ENCODE results near the gene TMEM218.

TMEM218 gene

DNA sequence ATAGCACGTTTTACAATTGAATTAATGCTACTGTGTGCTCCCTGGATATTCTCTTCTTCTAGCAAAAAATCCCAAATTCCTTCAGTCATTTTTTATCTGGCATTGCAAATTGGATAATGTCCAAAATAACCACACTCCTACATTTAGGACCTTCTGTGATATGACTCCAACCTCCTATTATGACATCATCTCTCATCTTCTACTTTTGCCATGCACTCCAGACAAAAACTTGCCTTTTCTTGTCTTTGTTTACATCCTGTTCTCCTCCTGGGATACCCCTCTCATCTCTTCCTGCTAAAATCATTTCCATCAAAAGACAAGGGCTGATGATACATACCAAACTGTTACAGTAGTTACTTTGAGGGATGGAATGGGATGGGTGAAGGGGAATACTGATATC is 20.6 kb upstream of the TMEM218 start:
- Histone ChIP-seq H3K27me3 (ENCODE audit: control insufficient read depth, insufficient read depth, low read length, poor library complexity, severe bottlenecking) (no peaks in the 10 kb centered on the region), H3K4me1 (ENCODE audit: control insufficient read depth, insufficient read depth, low read length) (peaks cover 9% of the 10 kb centered on the region), H3K9me3 (ENCODE audit: control insufficient read depth, low read length) (no peaks in the 10 kb centered on the region), H3K4me3 (ENCODE audit: insufficient read depth, low read depth, low read length) (no peak overlapping the region), H3K36me3 (ENCODE audit: control insufficient read depth, insufficient read depth, low read length) (no peaks in the 10 kb centered on the region), H3K27ac (ENCODE audit: insufficient read depth, low read depth, low read length, poor library complexity, severe bottlenecking) (no peak overlapping the region)
- WGBS, 2 experiments, result 91 to 95% methylated on average over 1 of the region's 1 CpG

DNA sequence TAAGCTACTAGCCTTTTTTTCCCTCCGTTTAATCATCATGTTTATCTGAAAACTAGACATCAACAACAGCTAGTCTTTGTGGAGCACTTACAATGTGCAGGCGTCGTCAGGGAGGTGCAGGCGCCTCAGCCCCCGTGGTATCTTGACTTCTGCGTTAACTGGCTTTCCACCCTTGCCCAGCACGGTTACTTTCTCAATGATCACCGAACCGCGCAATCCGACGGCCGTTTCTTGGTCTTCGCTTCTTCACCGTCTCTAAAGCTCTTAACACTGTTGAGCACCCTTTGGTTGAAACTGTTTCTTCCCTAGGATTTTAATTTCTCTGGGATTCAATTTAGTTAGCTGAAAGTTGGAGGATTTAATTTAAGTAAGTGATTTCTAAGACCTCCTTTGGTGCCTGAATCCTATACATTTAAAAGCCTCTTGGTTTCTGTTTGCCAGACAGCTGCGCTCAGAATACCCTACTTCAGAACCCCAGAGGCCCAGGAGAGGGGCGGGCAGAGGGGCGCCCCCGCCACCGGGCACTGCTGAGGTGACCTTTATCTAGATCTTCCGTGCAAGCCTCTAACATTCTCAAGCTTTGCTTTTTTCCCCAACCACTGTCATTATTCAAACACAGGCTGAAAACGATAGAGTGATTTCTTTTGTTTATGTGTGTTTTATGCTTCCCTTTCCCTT is 18.0 kb upstream of the TMEM218 start:
- no peaks in the 10 kb centered on the region for H3K36me3 ChIP-seq (ENCODE audit: control insufficient read depth, insufficient read depth, low read length)
- H3K27me3 ChIP-seq (ENCODE audit: control insufficient read depth, insufficient read depth, low read length, poor library complexity, severe bottlenecking), result no peaks in the 10 kb centered on the region
- H3K4me1 ChIP-seq (ENCODE audit: control insufficient read depth, insufficient read depth, low read length), result peaks cover 9% of the 10 kb centered on the region
- 86 to 89% methylated on average over 21 to 22 of the region's 22 CpGs for WGBS, 2 experiments
- H3K27ac ChIP-seq (ENCODE audit: insufficient read depth, low read depth, low read length, poor library complexity, severe bottlenecking), result peak overlapping the region; percentile 58
- H3K4me3 ChIP-seq (ENCODE audit: insufficient read depth, low read depth, low read length), result no peak overlapping the region
- no peaks in the 10 kb centered on the region for H3K9me3 ChIP-seq (ENCODE audit: control insufficient read depth, low read length)

GRCh38 chr11:125128450-125128849 is 17.0 kb upstream of the TMEM218 start:
- peaks cover 9% of the 10 kb centered on the region for H3K4me1 ChIP-seq (ENCODE audit: control insufficient read depth, insufficient read depth, low read length)
- H3K36me3 ChIP-seq (ENCODE audit: control insufficient read depth, insufficient read depth, low read length), result no peaks in the 10 kb centered on the region
- no peaks in the 10 kb centered on the region for H3K27me3 ChIP-seq (ENCODE audit: control insufficient read depth, insufficient read depth, low read length, poor library complexity, severe bottlenecking)
- WGBS, 2 experiments, result 92 to 96% methylated on average over 4 of the region's 4 CpGs
- no peak overlapping the region for H3K4me3 ChIP-seq (ENCODE audit: insufficient read depth, low read depth, low read length)
- no peak overlapping the region for H3K27ac ChIP-seq (ENCODE audit: insufficient read depth, low read depth, low read length, poor library complexity, severe bottlenecking)
- no peaks in the 10 kb centered on the region for H3K9me3 ChIP-seq (ENCODE audit: control insufficient read depth, low read length)

- 87 to 92% methylated on average over 4 of the region's 4 CpGs for WGBS, 2 experiments
- Histone ChIP-seq H3K4me3 (ENCODE audit: insufficient read depth, low read depth, low read length) (no peak overlapping the region), H3K27me3 (ENCODE audit: control insufficient read depth, insufficient read depth, low read length, poor library complexity, severe bottlenecking) (no peaks in the 10 kb centered on the region), H3K9me3 (ENCODE audit: control insufficient read depth, low read length) (no peaks in the 10 kb centered on the region), H3K36me3 (ENCODE audit: control insufficient read depth, insufficient read depth, low read length) (no peaks in the 10 kb centered on the region), H3K27ac (ENCODE audit: insufficient read depth, low read depth, low read length, poor library complexity, severe bottlenecking) (no peak overlapping the region), H3K4me1 (ENCODE audit: control insufficient read depth, insufficient read depth, low read length) (peaks cover 4% of the 10 kb centered on the region)
These were observed 13.2 kb upstream of the TMEM218 start for GRCh38 chr11:125124618-125124992.

DNA sequence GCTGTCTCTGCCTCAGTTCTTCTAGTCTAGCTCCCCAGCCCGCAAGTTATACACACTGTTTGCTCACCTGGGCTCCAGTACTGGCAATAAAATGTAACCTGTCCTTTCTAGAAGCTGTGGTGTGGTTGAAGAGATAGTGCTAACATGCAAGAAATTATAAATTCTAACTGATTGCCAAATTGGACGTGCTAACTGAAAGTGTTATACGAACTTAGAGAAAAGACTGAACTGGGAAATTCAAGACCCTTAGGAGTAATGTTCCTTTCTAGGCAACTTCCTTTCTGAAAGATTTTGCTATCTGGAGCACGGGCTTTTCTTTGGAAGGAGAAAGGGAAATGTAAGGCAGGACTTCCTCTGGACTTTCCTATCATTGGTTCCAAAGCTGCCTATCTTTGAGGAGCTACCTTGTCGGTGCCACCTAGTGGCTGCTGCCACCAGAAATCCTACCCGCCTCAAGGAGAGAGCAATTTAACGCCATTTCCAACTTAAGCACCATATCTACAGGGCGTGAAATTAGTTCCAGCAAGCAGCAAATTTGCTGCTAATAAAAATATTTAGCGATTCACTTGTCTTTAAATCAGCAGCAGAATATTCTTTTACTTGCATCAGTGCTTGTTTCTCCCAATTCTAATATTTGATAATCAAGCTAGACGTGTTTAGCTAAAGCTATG is 12.7 kb upstream of the TMEM218 start:
- Histone ChIP-seq H3K27me3 (ENCODE audit: control insufficient read depth, insufficient read depth, low read length, poor library complexity, severe bottlenecking) (no peaks in the 10 kb centered on the region), H3K27ac (ENCODE audit: insufficient read depth, low read depth, low read length, poor library complexity, severe bottlenecking) (no peak overlapping the region), H3K9me3 (ENCODE audit: control insufficient read depth, low read length) (no peaks in the 10 kb centered on the region), H3K36me3 (ENCODE audit: control insufficient read depth, insufficient read depth, low read length) (no peaks in the 10 kb centered on the region), H3K4me1 (ENCODE audit: control insufficient read depth, insufficient read depth, low read length) (no peaks in the 10 kb centered on the region), H3K4me3 (ENCODE audit: insufficient read depth, low read depth, low read length) (no peak overlapping the region)
- WGBS, 2 experiments, result 77 to 79% methylated on average over 10 of the region's 10 CpGs

DNA sequence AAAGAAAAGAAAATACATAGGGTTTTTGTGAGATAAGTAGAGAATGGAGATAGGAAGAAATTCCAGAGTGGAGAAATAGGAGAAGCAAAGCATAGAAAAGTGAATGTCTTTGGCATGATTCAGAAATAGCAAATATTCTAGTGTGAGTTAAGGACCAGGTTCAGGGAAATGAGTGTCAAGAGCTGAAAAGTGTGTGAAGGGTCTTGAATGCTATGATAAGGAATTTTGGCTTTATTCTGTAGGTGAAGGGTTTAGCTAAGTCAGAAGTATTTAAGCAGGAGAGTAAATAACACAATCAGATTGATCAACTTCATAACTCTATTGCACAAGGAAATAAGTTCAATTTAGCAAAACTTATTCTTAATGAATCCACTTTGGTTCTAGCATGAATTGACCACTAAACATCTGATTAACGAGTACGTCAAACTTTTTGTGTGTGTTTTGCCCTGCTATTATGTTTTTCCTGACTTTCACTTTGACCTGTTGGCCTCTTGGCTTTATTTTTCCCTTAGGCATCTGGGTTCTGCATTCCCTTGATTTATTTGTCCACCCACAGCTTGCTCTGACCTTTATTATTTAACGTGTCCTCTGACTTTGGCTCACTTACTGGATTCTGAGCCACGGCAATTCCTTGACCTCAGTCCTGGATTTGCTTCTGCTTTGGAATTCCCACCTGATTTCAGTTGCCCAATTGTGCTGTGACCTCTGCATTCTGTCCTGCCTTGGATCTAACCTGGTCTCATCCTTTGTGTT is 11.9 kb upstream of the TMEM218 start:
- no peaks in the 10 kb centered on the region for H3K36me3 ChIP-seq (ENCODE audit: control insufficient read depth, insufficient read depth, low read length)
- H3K4me3 ChIP-seq (ENCODE audit: insufficient read depth, low read depth, low read length), result no peak overlapping the region
- H3K4me1 ChIP-seq (ENCODE audit: control insufficient read depth, insufficient read depth, low read length), result no peaks in the 10 kb centered on the region
- WGBS, 2 experiments, result 88 to 93% methylated on average over 4 of the region's 4 CpGs
- H3K27ac ChIP-seq (ENCODE audit: insufficient read depth, low read depth, low read length, poor library complexity, severe bottlenecking), result no peak overlapping the region
- H3K9me3 ChIP-seq (ENCODE audit: control insufficient read depth, low read length), result no peaks in the 10 kb centered on the region
- no peaks in the 10 kb centered on the region for H3K27me3 ChIP-seq (ENCODE audit: control insufficient read depth, insufficient read depth, low read length, poor library complexity, severe bottlenecking)

DNA sequence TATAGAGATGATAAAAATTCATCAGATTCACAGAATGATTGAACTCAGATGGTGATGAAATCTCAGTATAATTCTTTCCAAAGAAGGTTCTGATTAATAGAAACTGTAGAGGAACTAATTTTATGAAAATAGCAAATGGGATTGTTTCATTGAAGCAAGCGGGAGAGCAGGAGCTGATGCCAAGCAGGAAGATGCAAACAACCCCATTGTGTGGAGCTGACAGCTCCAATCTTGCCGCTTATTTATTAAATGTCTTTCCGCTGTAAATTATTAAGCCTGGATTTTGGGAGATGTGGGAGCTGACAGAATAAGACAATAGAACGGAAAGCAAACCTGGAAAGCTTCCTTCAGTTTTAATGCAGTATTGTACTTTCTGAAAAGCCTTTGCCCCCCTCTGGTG is 6.0 kb upstream of the TMEM218 start:
- H3K4me3 ChIP-seq (ENCODE audit: insufficient read depth, low read depth, low read length), result no peak overlapping the region
- no peak overlapping the region for H3K27ac ChIP-seq (ENCODE audit: insufficient read depth, low read depth, low read length, poor library complexity, severe bottlenecking)
- H3K36me3 ChIP-seq (ENCODE audit: control insufficient read depth, insufficient read depth, low read length), result no peaks in the 10 kb centered on the region
- H3K27me3 ChIP-seq (ENCODE audit: control insufficient read depth, insufficient read depth, low read length, poor library complexity, severe bottlenecking), result no peaks in the 10 kb centered on the region
- no peaks in the 10 kb centered on the region for H3K4me1 ChIP-seq (ENCODE audit: control insufficient read depth, insufficient read depth, low read length)
- WGBS, 2 experiments, result 79 to 81% methylated on average over 4 of the region's 4 CpGs
- H3K9me3 ChIP-seq (ENCODE audit: control insufficient read depth, low read length), result no peaks in the 10 kb centered on the region

- Histone ChIP-seq H3K27me3 (ENCODE audit: control insufficient read depth, insufficient read depth, low read length, poor library complexity, severe bottlenecking) (no peaks in the 10 kb centered on the region), H3K9me3 (ENCODE audit: control insufficient read depth, low read length) (peaks cover 3% of the 10 kb centered on the region), H3K4me1 (ENCODE audit: control insufficient read depth, insufficient read depth, low read length) (peaks cover 6% of the 10 kb centered on the region), H3K27ac (ENCODE audit: insufficient read depth, low read depth, low read length, poor library complexity, severe bottlenecking) (no peak overlapping the region), H3K4me3 (ENCODE audit: insufficient read depth, low read depth, low read length) (no peak overlapping the region), H3K36me3 (ENCODE audit: control insufficient read depth, insufficient read depth, low read length) (no peaks in the 10 kb centered on the region)
- WGBS, 2 experiments, result 73 to 76% methylated on average over 8 of the region's 8 CpGs
These were observed 3.1 kb upstream of the TMEM218 start for GRCh38 chr11:125114518-125114917.

DNA sequence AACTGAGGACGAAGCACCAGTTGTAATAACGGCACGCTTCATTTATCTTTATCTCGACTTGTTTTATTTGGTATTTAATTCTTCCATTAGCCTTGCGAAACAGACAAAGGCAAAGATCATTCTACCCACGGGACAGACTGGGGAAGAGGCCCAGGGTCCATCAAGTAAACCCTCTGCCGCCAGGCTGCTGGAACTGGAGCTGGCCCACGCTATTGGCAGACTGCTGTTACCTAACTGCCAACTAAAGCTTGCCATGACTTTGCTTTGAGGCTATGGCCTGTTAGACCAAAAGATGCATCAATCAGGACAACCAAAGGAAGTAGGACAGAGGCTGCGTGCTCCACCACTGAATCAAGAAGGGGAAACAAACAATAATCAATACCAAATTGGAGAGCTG is 780 bp upstream of the TMEM218 start:
- Histone ChIP-seq H3K9me3 (ENCODE audit: control insufficient read depth, low read length) (peaks cover 3% of the 10 kb centered on the region), H3K4me3 (ENCODE audit: insufficient read depth, low read depth, low read length) (peak overlapping the region; percentile 27), H3K4me1 (ENCODE audit: control insufficient read depth, insufficient read depth, low read length) (peaks cover 6% of the 10 kb centered on the region), H3K36me3 (ENCODE audit: control insufficient read depth, insufficient read depth, low read length) (no peaks in the 10 kb centered on the region), H3K27ac (ENCODE audit: insufficient read depth, low read depth, low read length, poor library complexity, severe bottlenecking) (peak overlapping the region; percentile 38), H3K27me3 (ENCODE audit: control insufficient read depth, insufficient read depth, low read length, poor library complexity, severe bottlenecking) (no peaks in the 10 kb centered on the region)
- 88 to 92% methylated on average over 9 of the region's 9 CpGs for WGBS, 2 experiments

- Histone ChIP-seq H3K9me3 (ENCODE audit: control insufficient read depth, low read length) (peaks cover 3% of the 10 kb centered on the region), H3K27ac (ENCODE audit: insufficient read depth, low read depth, low read length, poor library complexity, severe bottlenecking) (peak overlapping the region; percentile 28), H3K4me3 (ENCODE audit: insufficient read depth, low read depth, low read length) (peak overlapping the region; percentile 81), H3K4me1 (ENCODE audit: control insufficient read depth, insufficient read depth, low read length) (peaks cover 6% of the 10 kb centered on the region), H3K27me3 (ENCODE audit: control insufficient read depth, insufficient read depth, low read length, poor library complexity, severe bottlenecking) (no peaks in the 10 kb centered on the region), H3K36me3 (ENCODE audit: control insufficient read depth, insufficient read depth, low read length) (no peaks in the 10 kb centered on the region)
- whole genome bisulfite sequencing, 2 experiments, result 0 to 1% methylated on average over 9 of the region's 9 CpGs
These were observed 454 bp downstream of the TMEM218 start for GRCh38 chr11:125111001-125111342.
